ENCODE results near the gene NELFA. TPM values are rescaled to one million over a fixed set of nuclear protein-coding genes. Genes with fewer than 3 reads are reported as not detected.

The NELFA gene
- total RNA-seq, 1 donor from 2014 or later: 22.7 TPM

DNA sequence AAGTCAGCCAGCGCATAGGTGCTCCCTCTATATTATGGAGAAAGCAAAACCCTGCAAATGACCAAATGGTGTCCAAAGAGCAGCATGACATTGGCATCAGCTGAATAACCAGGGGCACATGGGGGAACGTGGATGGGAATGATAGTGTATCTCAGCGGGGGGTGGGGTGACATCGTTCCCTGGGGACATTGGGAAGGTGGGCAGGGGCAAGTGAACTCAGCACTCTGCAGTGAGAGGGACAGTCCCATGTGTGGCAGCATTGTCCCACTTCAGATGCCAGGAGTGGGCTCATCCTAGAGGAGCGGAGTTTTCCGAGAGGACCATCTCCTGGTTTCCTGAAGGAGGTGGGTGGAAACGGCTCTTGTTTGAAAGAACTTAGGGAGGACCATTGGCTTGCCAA, 64.8 kb downstream of the NELFA start:
- TF ChIP-seq CTCF (IDR thresholded peaks at IDR 0.05): no peak
- Histone ChIP-seq H3K36me3 (peaks cover 29% of the 10 kb centered on the region), H3K4me1 (no peaks in the 10 kb centered on the region), H3K9me3 (no peaks in the 10 kb centered on the region), H3K27me3 (no peaks in the 10 kb centered on the region), H3K27ac (no peak overlapping the region), H3K4me3 (no peak overlapping the region)
- intact Hi-C loops (cut with DNase I): no loop called here
- ATAC-seq: no peak
- no peak for DNase-seq

- Histone ChIP-seq H3K36me3 (peaks cover 38% of the 10 kb centered on the region), H3K9me3 (no peaks in the 10 kb centered on the region), H3K4me1 (no peaks in the 10 kb centered on the region), H3K27me3 (no peaks in the 10 kb centered on the region), H3K4me3 (no peak overlapping the region), H3K27ac (no peak overlapping the region)
- TF ChIP-seq CTCF (IDR thresholded peaks at IDR 0.05): no peak
- DNase-seq: no peak
- intact Hi-C loops (cut with DNase I): no loop called here
- no peak for ATAC-seq
These were observed 68.2 kb downstream of the NELFA start for GRCh38 chr4:1940566-1940965.

DNA sequence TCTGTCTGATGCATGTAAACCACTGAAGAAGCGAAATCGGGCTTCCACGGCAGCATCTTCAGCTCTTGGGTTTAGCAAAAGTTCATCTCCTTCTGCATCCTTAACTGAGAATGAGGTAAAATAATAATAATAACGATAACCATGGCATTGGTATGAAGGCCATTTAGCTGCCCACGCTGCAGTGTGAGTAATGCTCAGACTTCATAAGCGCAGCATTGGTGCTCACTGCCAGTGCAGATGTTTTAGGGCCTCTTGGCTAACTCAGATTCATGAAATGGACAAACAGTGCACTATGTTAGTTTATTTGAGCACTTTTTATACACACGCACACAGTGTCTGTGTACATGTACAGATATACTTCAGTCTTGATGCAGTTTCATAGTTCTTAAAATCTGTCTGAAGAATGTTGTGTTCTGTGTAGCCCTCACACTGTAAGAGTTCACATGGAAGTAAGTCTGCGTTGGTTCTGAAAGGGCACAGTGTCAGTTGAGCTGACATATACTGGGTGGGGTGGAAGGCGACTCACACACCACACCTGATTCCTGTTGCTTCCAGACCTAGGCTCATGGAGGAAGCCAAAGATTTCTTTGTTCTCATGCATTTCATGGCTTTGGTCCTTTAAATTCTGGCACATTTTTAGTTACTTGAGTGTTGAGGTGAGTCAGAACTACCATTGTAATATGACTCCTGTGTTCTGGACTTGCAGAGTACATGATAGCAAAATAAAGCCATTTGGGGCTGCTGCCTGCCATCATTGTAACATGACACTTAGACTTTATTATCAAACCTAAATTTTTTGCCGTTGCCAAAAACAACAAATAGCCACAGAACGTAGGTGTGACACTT, 68.9 kb downstream of the NELFA start:
- peaks cover 43% of the 10 kb centered on the region for H3K36me3 ChIP-seq
- H3K27ac ChIP-seq: no peak overlapping the region
- intact Hi-C loops (cut with DNase I): no loop called here
- H3K4me1 ChIP-seq: no peaks in the 10 kb centered on the region
- ATAC-seq: no peak
- H3K4me3 ChIP-seq: no peak overlapping the region
- H3K9me3 ChIP-seq: no peaks in the 10 kb centered on the region
- no peaks in the 10 kb centered on the region for H3K27me3 ChIP-seq
- no peak for TF ChIP-seq CTCF (IDR thresholded peaks at IDR 0.05)
- no peak for DNase-seq

DNA sequence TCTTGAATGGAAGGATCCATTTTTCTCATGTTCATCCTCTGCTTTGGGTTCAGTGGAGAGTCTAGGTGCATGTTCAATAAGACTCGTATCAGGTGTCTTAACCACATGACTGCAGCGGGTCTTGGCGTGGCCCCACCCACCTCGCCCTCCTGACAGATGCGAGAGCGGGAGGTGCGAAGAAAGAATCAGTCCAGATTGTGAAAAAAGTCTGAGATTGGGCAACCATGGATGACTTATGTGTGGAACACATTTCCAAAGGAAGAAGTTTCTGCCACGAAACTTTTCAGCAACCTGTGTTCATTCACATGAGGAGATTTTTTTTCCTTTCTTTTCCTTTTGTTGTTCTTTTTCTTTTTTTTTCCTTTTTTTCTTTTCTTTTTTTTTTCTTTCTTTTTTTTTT, 70.7 kb downstream of the NELFA start:
- H3K9me3 ChIP-seq: no peaks in the 10 kb centered on the region
- no peak overlapping the region for H3K4me3 ChIP-seq
- H3K36me3 ChIP-seq: peaks cover 40% of the 10 kb centered on the region
- DNase-seq: no peak
- no peaks in the 10 kb centered on the region for H3K27me3 ChIP-seq
- ATAC-seq: no peak
- H3K4me1 ChIP-seq: no peaks in the 10 kb centered on the region
- H3K27ac ChIP-seq: no peak overlapping the region
- intact Hi-C loops (cut with DNase I): no loop called here
- no peak for TF ChIP-seq CTCF (IDR thresholded peaks at IDR 0.05)

DNA sequence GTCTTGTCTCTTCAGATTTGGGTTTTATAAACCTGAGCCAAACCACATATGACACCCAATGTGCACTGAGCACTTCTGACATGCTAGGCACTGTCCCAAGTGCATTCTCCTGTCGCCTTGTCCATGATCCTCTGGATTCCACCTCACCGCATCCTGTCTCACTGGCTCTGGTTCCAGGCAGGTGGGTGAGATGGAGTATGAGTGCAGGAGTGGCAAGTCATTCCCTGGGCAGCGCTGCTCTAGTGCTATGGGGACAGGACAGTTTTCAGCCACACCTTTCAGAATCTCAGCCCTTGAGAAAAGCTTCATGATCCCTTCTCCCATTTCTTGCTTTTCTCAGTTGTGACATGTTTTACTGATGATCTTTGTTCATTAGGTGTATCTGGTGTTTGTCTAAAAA, 71.2 kb downstream of the NELFA start:
- Histone ChIP-seq H3K4me1 (no peaks in the 10 kb centered on the region), H3K4me3 (no peak overlapping the region), H3K27ac (no peak overlapping the region), H3K9me3 (no peaks in the 10 kb centered on the region), H3K27me3 (no peaks in the 10 kb centered on the region), H3K36me3 (peaks cover 40% of the 10 kb centered on the region)
- no peak for DNase-seq
- no peak for ATAC-seq
- intact Hi-C loops (cut with DNase I): no loop called here
- no peak for TF ChIP-seq CTCF (IDR thresholded peaks at IDR 0.05)

All from upper lobe of right lung (tissue), 1 donor.